SK-N-MC (cell line): Measurements from ENCODE around the gene ZNF324B.

ENCODE experiments used
- EZH2 ChIP-seq: fragments of 200-600 bp; sonication (generic); IDR thresholded peaks from one replicate; pipeline ENCODE4 v1.6.1; 2017; ENCODE audit warnings: antibody characterized with exemption
- POLR2AphosphoS5 ChIP-seq: IDR thresholded peaks from 2 replicates; pipeline ENCODE4 v1.6.1; 2012; ENCODE audit warnings: mild to moderate bottlenecking, low read depth, low read length, borderline replicate concordance

GRCh38 chr19:58491393-58491792 is 40.0 kb downstream of the ZNF324B start:
- TF ChIP-seq POLR2AphosphoS5 (no peak), EZH2 (no peak)
